ENCODE measurements around the gene B4GALNT2.
"Not testable (repeated sequence)": the region's sequence is repeated elsewhere in the genome, so short reads cannot be mapped to it uniquely, and the experiment has no call there.

Gene B4GALNT2

DNA sequence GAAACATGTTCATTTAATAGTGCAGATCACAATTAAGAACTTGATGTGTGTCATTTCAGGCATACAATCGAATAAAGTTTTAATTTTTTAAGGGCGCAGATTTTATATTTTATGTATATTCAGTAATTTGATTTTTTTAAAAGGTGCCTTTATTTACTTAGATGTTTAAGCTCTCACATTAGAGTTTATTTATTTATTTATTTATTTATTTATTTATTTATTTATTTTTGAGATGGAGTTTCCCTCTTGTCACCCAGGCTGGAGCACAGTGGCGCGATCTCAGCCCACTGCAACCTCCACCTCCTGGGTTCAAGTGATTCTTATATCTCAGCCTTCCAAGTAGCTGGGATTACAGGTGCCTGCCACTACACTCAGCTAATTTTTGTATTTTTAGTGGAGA, 3.8 kb downstream of the B4GALNT2 start:
- DNase-seq, result no peak
- H3K4me3 Mint-ChIP-seq, result no peak overlapping the region
- H3K27me3 Mint-ChIP-seq, result peaks cover 43% of the 10 kb centered on the region
- H3K4me1 Mint-ChIP-seq (ENCODE audit: low read depth), result peaks cover 10% of the 10 kb centered on the region
- no peaks in the 10 kb centered on the region for H3K36me3 Mint-ChIP-seq (ENCODE audit: low read depth)
- H3K27ac Mint-ChIP-seq, result no peak overlapping the region
- H3K9me3 Mint-ChIP-seq, result no peaks in the 10 kb centered on the region

DNA sequence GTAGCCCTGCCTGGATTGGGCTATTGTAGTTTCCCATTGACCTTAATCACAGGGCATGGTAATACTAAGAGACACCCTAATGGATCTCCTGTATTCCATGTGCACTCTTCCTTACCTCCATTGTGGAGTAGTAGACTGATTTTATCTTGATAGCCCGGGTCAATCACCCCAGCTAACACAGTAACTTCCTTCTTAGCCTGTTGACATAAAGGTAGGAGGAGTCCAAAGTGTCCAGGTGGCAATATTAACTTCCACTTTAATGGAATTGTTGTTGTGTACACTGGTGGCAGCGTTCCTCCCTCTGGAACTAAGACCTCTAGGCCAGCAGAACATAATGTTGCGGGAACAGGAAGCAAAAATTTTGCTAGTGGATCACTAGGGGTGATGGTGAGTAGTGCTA, 13.1 kb downstream of the B4GALNT2 start:
- H3K4me3 Mint-ChIP-seq; H3K4me1 Mint-ChIP-seq (ENCODE audit: low read depth); H3K9me3 Mint-ChIP-seq; DNase-seq; H3K36me3 Mint-ChIP-seq (ENCODE audit: low read depth); H3K27ac Mint-ChIP-seq: not testable (repeated sequence)
- H3K27me3 Mint-ChIP-seq, result peaks cover 62% of the 10 kb centered on the region

DNA sequence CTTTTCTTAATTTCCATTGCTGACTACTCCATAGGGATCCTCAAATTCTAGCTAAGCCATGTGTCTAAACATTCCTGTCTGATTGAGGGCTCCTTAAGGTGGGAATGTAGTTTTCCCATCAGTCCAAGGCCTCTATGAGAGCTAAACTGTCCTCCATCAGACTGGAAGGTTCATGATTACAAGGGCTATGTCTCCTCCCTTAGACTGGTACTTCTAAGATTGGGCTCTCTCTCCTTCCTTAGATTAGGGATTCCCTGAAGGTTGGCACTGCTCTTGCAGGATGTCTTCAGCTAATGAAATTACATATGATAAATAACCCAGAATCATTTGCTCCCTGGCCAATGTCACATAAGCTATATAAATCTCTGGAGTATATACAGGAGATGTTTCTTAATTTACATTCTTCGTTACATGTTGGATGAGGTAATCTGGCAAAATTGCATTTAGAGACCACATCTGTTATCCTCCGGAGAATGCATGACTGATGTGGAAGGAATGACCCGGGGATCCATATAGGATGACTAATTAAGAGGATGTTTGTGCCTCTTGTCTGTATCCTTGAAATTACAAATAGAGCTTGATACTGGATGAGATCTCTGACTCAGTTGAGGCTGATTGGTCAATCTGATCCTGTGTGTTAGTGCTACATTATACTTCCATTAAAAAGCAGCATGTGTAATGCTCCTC, 14.2 kb downstream of the B4GALNT2 start:
- Mint-ChIP-seq H3K27ac (no peak overlapping the region), H3K9me3 (no peaks in the 10 kb centered on the region), H3K36me3 (ENCODE audit: low read depth) (no peaks in the 10 kb centered on the region), H3K4me3 (no peak overlapping the region), H3K4me1 (ENCODE audit: low read depth) (no peaks in the 10 kb centered on the region), H3K27me3 (peaks cover 55% of the 10 kb centered on the region)
- no peak for DNase-seq

DNA sequence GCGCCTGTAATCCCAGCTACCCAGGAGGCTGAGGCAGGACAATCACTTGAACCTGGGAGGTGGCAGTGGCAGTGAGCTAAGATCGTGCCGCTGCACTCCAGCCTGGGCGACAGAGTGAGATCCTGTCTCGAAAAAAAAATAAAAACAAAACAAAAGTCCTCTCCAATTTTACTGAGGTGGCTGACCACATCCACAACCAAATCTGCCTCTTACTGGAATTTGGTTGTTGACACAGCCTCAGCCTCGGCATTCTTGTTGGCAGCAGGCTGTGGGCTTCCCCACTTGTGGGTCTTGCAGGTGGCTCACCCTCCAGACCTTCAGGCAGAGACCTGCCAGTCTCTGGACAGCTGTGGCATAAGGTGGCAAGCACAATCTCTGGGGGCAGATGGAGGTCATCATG, 15.6 kb downstream of the B4GALNT2 start:
- no peaks in the 10 kb centered on the region for H3K36me3 Mint-ChIP-seq (ENCODE audit: low read depth)
- H3K27ac Mint-ChIP-seq, result no peak overlapping the region
- peaks cover 42% of the 10 kb centered on the region for H3K27me3 Mint-ChIP-seq
- H3K4me1 Mint-ChIP-seq (ENCODE audit: low read depth), result no peaks in the 10 kb centered on the region
- no peak overlapping the region for H3K4me3 Mint-ChIP-seq
- no peak for DNase-seq
- no peaks in the 10 kb centered on the region for H3K9me3 Mint-ChIP-seq

DNA sequence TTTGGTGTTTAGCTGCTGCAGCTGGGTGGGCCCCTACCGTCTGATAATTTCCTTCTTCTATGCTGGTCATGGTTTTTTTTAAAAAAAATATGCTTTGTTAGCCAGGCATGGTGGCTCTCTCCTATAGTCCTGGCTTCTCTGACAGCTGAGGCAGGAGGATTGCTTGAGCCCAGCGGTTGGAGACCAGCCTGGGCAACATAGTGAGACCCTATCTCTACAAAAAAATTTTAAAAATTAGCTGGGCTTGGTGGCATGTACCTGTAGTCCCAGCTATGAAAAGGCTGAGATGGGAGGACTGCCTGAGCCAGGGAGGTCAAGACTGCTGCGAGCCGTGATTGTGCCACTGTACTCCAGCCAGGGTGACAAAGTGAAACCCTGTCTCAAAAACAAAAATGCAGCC, 19.4 kb downstream of the B4GALNT2 start:
- H3K4me1 Mint-ChIP-seq (ENCODE audit: low read depth), result no peaks in the 10 kb centered on the region
- peaks cover 23% of the 10 kb centered on the region for H3K27me3 Mint-ChIP-seq
- H3K36me3 Mint-ChIP-seq (ENCODE audit: low read depth), result no peaks in the 10 kb centered on the region
- no peaks in the 10 kb centered on the region for H3K9me3 Mint-ChIP-seq
- H3K27ac Mint-ChIP-seq, result no peak overlapping the region
- DNase-seq, result no peak
- no peak overlapping the region for H3K4me3 Mint-ChIP-seq

DNA sequence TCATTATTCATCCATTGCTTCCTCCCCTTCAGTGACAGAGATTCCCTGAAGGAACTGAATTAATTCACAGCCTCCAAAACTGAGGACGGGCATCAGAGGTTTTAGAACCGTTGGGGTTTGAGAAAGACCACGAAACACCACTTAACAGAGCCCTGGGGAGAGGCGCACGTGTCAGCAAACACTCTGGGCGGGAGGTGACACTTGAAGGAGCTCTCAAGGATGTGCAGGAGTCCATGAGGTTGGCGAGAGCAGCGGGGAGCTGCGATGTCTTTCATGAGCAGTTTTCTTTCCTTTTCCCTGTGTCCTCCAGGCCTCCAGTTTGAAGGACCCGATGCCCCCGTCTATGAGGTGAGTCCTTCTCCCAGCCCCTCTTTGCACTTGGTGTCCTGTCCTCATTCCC, 23.7 kb downstream of the B4GALNT2 start:
- no peak overlapping the region for H3K27ac Mint-ChIP-seq
- H3K36me3 Mint-ChIP-seq (ENCODE audit: low read depth), result no peaks in the 10 kb centered on the region
- H3K4me1 Mint-ChIP-seq (ENCODE audit: low read depth), result no peaks in the 10 kb centered on the region
- H3K4me3 Mint-ChIP-seq, result no peak overlapping the region
- H3K27me3 Mint-ChIP-seq, result peaks cover 42% of the 10 kb centered on the region
- DNase-seq, result no peak
- H3K9me3 Mint-ChIP-seq, result no peaks in the 10 kb centered on the region

DNA sequence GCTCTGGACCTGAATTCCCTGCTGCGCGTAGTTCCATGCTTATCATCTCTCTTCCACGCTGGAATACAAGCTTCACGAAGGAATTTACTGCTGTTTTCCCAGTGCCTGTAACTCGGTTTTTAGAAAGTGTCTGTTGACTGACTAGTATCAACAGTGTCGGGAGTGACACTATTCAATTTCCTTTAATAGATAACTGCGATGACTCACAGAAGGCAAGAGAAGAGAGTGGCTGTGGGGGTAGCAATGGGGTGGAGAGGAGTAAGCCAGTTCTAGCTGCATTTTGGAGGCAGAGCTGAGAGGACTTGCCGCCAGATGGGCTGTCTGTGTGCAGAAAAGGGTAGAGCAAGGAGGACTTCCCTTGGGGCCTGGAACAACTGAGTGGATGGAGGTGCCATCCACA, 25.2 kb downstream of the B4GALNT2 start:
- no peaks in the 10 kb centered on the region for H3K36me3 Mint-ChIP-seq (ENCODE audit: low read depth)
- H3K27ac Mint-ChIP-seq, result no peak overlapping the region
- H3K9me3 Mint-ChIP-seq, result no peaks in the 10 kb centered on the region
- no peaks in the 10 kb centered on the region for H3K4me1 Mint-ChIP-seq (ENCODE audit: low read depth)
- no peak for DNase-seq
- no peak overlapping the region for H3K4me3 Mint-ChIP-seq
- H3K27me3 Mint-ChIP-seq, result peaks cover 42% of the 10 kb centered on the region

DNA sequence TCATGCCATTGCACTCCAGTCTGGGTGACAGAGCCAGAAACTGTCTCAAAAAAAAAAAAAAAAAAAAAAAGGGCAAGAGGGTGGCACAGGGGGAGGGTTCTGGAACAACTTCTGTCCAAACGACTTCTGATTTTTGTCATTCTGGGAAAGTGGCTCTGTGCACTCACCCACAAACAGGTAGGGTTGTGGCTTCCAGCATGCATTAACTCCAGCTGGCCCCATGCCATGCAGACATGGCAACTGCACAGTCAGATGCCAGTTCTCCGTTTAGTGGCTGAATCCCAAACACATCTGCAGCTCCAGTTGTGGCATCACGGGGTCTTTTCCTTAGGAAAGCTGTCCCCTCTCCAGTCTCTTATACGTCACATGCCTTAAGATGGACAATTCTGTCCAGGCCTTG, 30.3 kb downstream of the B4GALNT2 start:
- DNase-seq, result no peak
- no peak overlapping the region for H3K27ac Mint-ChIP-seq
- no peaks in the 10 kb centered on the region for H3K4me1 Mint-ChIP-seq (ENCODE audit: low read depth)
- no peaks in the 10 kb centered on the region for H3K36me3 Mint-ChIP-seq (ENCODE audit: low read depth)
- peaks cover 40% of the 10 kb centered on the region for H3K27me3 Mint-ChIP-seq
- no peak overlapping the region for H3K4me3 Mint-ChIP-seq
- no peaks in the 10 kb centered on the region for H3K9me3 Mint-ChIP-seq

DNA sequence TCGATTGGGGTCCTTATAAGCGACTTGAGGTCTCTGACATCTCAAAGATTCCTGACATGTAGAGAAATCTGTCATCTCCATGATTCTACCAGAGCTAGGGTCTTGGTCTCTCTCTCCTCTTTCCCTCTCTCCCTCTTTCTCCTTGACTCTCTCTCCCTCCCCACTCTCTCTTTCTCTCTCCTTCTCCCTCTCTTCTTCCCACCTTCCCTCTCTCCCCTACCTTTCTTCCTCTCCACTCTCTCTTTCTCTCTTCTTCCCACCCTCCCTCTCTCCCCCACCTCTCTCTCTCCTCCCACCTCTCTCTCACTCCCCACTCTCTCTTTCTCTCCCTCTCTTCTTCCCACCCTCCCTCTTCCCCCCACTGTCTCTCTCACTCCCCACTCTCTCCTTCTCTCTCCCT, 32.6 kb downstream of the B4GALNT2 start:
- no peak for DNase-seq
- Mint-ChIP-seq H3K4me1 (ENCODE audit: low read depth) (no peaks in the 10 kb centered on the region), H3K27me3 (peaks cover 44% of the 10 kb centered on the region), H3K9me3 (no peaks in the 10 kb centered on the region), H3K27ac (no peak overlapping the region), H3K4me3 (no peak overlapping the region), H3K36me3 (ENCODE audit: low read depth) (no peaks in the 10 kb centered on the region)

DNA sequence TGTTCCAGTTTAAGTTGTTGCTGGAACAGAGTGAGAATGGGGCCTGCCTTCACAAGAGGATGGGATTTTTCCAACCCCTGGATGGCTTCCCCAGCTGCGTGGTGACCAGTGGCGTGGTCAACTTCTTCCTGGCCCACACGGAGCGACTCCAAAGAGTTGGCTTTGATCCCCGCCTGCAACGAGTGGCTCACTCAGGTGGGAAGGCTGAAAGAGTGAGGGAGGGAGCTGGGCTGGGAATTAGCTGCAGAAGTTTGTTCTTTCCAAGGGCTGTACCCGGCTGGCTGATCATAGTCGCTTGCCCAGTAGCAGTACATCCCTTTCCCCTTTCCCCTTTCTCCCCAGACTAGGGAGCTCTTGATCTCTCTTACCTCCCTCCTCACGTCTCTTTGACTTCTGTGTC, 36.1 kb downstream of the B4GALNT2 start:
- no peak overlapping the region for H3K27ac Mint-ChIP-seq
- H3K9me3 Mint-ChIP-seq, result peaks cover 3% of the 10 kb centered on the region
- DNase-seq, result no peak
- H3K36me3 Mint-ChIP-seq (ENCODE audit: low read depth), result no peaks in the 10 kb centered on the region
- no peaks in the 10 kb centered on the region for H3K4me1 Mint-ChIP-seq (ENCODE audit: low read depth)
- H3K4me3 Mint-ChIP-seq, result no peak overlapping the region
- H3K27me3 Mint-ChIP-seq, result peaks cover 64% of the 10 kb centered on the region

DNA sequence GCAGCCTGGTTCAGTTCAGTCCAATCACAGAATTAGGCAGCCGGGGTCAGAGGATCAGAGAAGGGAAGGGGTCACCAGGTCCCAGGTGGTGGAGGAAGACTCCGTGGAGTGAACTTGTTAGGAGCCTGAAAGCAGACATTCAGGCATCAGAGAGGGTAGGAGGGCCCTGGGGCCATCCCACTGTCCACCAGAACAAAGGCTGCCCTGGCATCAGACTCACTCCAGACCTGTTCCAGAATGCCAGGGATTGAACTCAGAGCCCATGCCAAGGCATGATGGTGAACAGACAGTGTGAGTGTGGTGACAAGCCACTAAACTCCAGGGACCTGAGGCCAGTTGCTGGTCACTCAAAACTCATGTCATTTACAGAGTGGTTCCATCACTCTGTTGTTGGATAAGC, 37.6 kb downstream of the B4GALNT2 start:
- Mint-ChIP-seq H3K27me3 (peaks cover 70% of the 10 kb centered on the region), H3K27ac (no peak overlapping the region), H3K4me3 (no peak overlapping the region), H3K36me3 (ENCODE audit: low read depth) (no peaks in the 10 kb centered on the region), H3K4me1 (ENCODE audit: low read depth) (no peaks in the 10 kb centered on the region), H3K9me3 (peaks cover 14% of the 10 kb centered on the region)
- DNase-seq, result no peak

DNA sequence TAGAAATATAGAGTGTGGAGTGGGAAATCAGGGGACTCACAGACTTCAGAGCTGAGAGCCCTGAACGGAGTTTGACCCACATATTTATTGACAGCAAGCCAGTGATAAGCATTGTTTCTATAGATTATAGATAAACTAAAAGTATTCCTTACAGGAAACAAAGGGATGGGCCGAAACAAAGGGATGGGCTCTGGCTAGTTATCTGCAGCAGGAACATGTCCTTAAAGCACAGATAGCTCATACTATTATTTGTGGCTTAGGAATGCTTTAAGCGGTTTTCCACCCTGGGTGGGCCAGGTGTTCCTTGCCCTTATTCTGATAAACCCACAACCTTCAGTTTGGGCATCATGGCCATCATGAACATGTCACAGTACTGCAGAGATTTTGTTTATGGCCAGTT, 38.1 kb downstream of the B4GALNT2 start:
- Mint-ChIP-seq H3K27me3 (peaks cover 68% of the 10 kb centered on the region), H3K9me3 (peaks cover 17% of the 10 kb centered on the region)
- H3K36me3 Mint-ChIP-seq (ENCODE audit: low read depth); DNase-seq; H3K27ac Mint-ChIP-seq; H3K4me1 Mint-ChIP-seq (ENCODE audit: low read depth); H3K4me3 Mint-ChIP-seq: not testable (repeated sequence)

DNA sequence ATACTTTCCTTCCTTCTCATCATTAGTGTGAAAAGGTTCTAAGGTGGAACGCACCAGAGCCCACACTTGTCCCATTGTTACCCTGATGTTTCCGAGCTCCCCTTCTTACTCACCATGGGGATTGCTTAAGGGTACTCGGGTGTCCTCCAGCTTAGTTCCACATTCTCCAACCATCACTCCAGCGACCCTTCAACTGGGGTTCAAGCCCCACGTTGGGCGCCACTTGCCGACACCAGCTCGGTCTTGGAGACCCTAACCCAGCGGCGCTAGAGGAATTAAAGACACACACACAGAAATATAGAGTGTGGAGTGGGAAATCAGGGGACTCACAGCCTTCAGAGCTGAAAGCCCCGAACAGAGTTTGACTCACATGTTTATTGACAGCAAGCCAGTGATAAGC, 43.4 kb downstream of the B4GALNT2 start:
- H3K27me3 Mint-ChIP-seq, result peaks cover 22% of the 10 kb centered on the region
- H3K27ac Mint-ChIP-seq; H3K4me1 Mint-ChIP-seq (ENCODE audit: low read depth); H3K36me3 Mint-ChIP-seq (ENCODE audit: low read depth); DNase-seq; H3K4me3 Mint-ChIP-seq: not testable (repeated sequence)
- H3K9me3 Mint-ChIP-seq, result peaks cover 26% of the 10 kb centered on the region

DNA sequence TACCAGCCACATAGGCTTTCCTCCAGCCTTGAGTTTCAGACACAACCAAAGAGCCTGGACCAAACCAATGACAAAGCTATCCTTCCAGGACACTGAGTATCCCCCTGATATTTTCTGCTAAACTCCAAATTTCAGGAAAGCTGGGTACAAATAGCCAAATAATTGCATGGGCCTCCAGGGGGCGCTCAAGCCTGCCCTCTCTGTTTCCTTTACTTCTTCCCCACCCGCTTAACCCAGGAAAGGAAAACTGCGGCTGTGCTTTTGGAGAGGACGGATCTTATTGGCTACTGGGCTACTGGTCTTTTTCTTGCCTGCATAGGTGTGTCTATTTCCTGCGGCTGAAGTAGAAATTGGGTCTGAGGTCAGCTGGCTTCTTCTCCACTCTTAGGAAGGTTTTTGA, 47.7 kb downstream of the B4GALNT2 start:
- Mint-ChIP-seq H3K27me3 (no peaks in the 10 kb centered on the region), H3K27ac (no peak overlapping the region), H3K4me3 (no peak overlapping the region), H3K4me1 (ENCODE audit: low read depth) (peaks cover 2% of the 10 kb centered on the region), H3K9me3 (peaks cover 17% of the 10 kb centered on the region), H3K36me3 (ENCODE audit: low read depth) (no peaks in the 10 kb centered on the region)
- peak; percentile 80 for DNase-seq

DNA sequence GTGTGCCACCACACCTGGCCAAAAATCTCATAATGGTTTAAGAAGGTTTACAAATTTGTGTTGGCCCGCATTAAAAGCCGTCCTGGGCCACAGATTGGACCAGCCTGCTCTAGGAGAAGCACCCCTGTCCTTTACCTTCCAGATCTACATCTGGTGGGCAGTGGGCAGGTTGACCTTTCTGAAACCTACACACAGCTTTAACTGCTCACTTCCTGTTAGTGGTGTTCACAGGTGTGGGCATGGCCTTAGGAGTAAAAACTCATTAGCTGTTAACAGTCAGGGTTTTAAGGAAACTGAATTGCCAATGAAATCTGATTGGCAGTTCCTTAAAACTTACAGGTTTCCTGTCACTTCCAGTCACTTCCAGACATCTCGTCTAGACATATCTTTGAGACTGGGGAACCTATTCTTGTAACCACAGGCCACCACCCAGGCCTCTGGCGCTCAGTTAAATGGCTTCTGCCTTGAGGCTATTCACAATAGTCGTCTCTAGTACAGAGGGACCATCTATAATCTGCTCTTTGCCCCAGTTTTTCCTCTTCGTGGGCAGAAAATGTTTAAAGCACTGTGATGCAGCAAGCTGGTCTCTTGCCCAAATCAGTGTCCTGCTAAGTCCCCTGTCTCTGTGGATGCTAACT, 48.5 kb downstream of the B4GALNT2 start:
- no peak overlapping the region for H3K27ac Mint-ChIP-seq
- H3K4me1 Mint-ChIP-seq (ENCODE audit: low read depth), result peaks cover 2% of the 10 kb centered on the region
- H3K9me3 Mint-ChIP-seq, result peaks cover 11% of the 10 kb centered on the region
- H3K36me3 Mint-ChIP-seq (ENCODE audit: low read depth), result no peaks in the 10 kb centered on the region
- no peaks in the 10 kb centered on the region for H3K27me3 Mint-ChIP-seq
- no peak for DNase-seq
- H3K4me3 Mint-ChIP-seq, result no peak overlapping the region

DNA sequence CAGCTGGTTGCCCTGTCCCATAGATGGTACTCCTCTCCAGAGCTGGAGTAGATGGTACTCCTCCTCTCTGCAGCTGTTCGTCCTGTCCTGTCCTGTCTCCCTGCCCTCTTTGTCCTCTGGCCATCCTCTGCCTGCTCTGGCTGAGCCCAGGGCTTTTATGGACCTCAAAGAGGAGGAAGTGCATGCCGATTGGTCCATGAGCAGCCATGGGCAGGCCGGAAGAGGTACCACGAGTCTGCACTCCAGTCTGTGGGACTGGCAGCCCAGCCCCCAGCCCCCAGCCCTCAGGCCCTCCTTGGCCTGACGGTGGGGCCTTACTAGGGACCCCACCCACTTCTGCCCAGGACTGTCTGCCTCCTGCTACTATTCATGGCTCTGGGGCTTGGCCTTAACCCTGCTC, 50.8 kb downstream of the B4GALNT2 start:
- no peak overlapping the region for H3K4me3 Mint-ChIP-seq
- H3K4me1 Mint-ChIP-seq (ENCODE audit: low read depth), result peaks cover 2% of the 10 kb centered on the region
- no peak overlapping the region for H3K27ac Mint-ChIP-seq
- H3K27me3 Mint-ChIP-seq, result no peaks in the 10 kb centered on the region
- no peak for DNase-seq
- H3K36me3 Mint-ChIP-seq (ENCODE audit: low read depth), result peaks cover 1% of the 10 kb centered on the region
- H3K9me3 Mint-ChIP-seq, result peaks cover 7% of the 10 kb centered on the region

Measured in activated T-cell treated with anti-CD3 and anti-CD28 coated beads, Interleukin-2, amount 50 U/mL, for 24 hours (primary cell).